ENCODE results near the gene NPIPA1. TPM values are rescaled to one million over a fixed set of nuclear protein-coding genes. Genes with fewer than 3 reads are reported as not detected.
"Not testable (repeated sequence)": the region's sequence is repeated elsewhere in the genome, so short reads cannot be mapped to it uniquely, and the experiment has no call there.

Gene NPIPA1
- total and polyA plus RNA-seq, 4 donors = 24.0 to 221 (median 145) TPM

- H3K9me3 ChIP-seq (ENCODE audit: control insufficient read depth, low read length); H3K36me3 ChIP-seq (ENCODE audit: control insufficient read depth in 1 of 2, insufficient read depth in 2 of 2, low read length in 1 of 2); H3K4me3 ChIP-seq (ENCODE audit: low read length in 2 of 2); DNase-seq; H3K4me1 ChIP-seq (ENCODE audit: control insufficient read depth in 1 of 2, insufficient read depth in 2 of 2, low read length in 2 of 2); H3K27ac ChIP-seq (ENCODE audit: low read depth in 1 of 2, low read length in 2 of 2); H3K27me3 ChIP-seq (ENCODE audit: control insufficient read depth in 1 of 2, insufficient read depth in 2 of 2, low read length in 1 of 2); intact Hi-C loops (cut with DNase I): not testable (repeated sequence)
- no CpG with 5 or more reads among the region's 85 CpGs for WGBS, 2 donors
- ATAC-seq (ENCODE audit: low FRiP score) = peak; percentile 80
These were observed 26.2 kb upstream of the NPIPA1 start for GRCh38 chr16:14910833-14911629.

- H3K36me3 ChIP-seq (ENCODE audit: control insufficient read depth in 1 of 2, insufficient read depth in 2 of 2, low read length in 1 of 2); H3K4me1 ChIP-seq (ENCODE audit: control insufficient read depth in 1 of 2, insufficient read depth in 2 of 2, low read length in 2 of 2); H3K27me3 ChIP-seq (ENCODE audit: control insufficient read depth in 1 of 2, insufficient read depth in 2 of 2, low read length in 1 of 2); ATAC-seq (ENCODE audit: low FRiP score); intact Hi-C loops (cut with DNase I); H3K9me3 ChIP-seq (ENCODE audit: control insufficient read depth, low read length); H3K4me3 ChIP-seq (ENCODE audit: low read length in 2 of 2): not testable (repeated sequence)
- DNase-seq = peak; percentile 82 to 93
- 0% methylated on average over 19 to 20 of the region's 33 CpGs for WGBS, 2 donors
- H3K27ac ChIP-seq (ENCODE audit: low read depth in 1 of 2, low read length in 2 of 2) = peak overlapping the region in 1 of 2 donors; percentile 28
These were observed 25.3 kb upstream of the NPIPA1 start for GRCh38 chr16:14911954-14912353.

- H3K36me3 ChIP-seq (ENCODE audit: control insufficient read depth in 1 of 2, insufficient read depth in 2 of 2, low read length in 1 of 2); H3K4me1 ChIP-seq (ENCODE audit: control insufficient read depth in 1 of 2, insufficient read depth in 2 of 2, low read length in 2 of 2); intact Hi-C loops (cut with DNase I); DNase-seq; H3K9me3 ChIP-seq (ENCODE audit: control insufficient read depth, low read length); H3K27ac ChIP-seq (ENCODE audit: low read depth in 1 of 2, low read length in 2 of 2); H3K27me3 ChIP-seq (ENCODE audit: control insufficient read depth in 1 of 2, insufficient read depth in 2 of 2, low read length in 1 of 2); ATAC-seq (ENCODE audit: low FRiP score); H3K4me3 ChIP-seq (ENCODE audit: low read length in 2 of 2): not testable (repeated sequence)
- 8 to 19% methylated on average over 2 of the region's 11 CpGs for WGBS, 2 donors
These were observed 24.7 kb upstream of the NPIPA1 start for GRCh38 chr16:14912588-14912987.

- H3K27me3 ChIP-seq (ENCODE audit: control insufficient read depth in 1 of 2, insufficient read depth in 2 of 2, low read length in 1 of 2); ATAC-seq (ENCODE audit: low FRiP score); H3K4me3 ChIP-seq (ENCODE audit: low read length in 2 of 2); H3K4me1 ChIP-seq (ENCODE audit: control insufficient read depth in 1 of 2, insufficient read depth in 2 of 2, low read length in 2 of 2); H3K27ac ChIP-seq (ENCODE audit: low read depth in 1 of 2, low read length in 2 of 2); H3K9me3 ChIP-seq (ENCODE audit: control insufficient read depth, low read length); intact Hi-C loops (cut with DNase I); H3K36me3 ChIP-seq (ENCODE audit: control insufficient read depth in 1 of 2, insufficient read depth in 2 of 2, low read length in 1 of 2): not testable (repeated sequence)
- DNase-seq = peak; percentile 10 to 67
- 58 to 62% methylated on average over 10 to 19 of the region's 21 CpGs for WGBS, 2 donors
These were observed 18.7 kb upstream of the NPIPA1 start for GRCh38 chr16:14918504-14918903.

- H3K27ac ChIP-seq (ENCODE audit: low read depth in 1 of 2, low read length in 2 of 2); H3K27me3 ChIP-seq (ENCODE audit: control insufficient read depth in 1 of 2, insufficient read depth in 2 of 2, low read length in 1 of 2); H3K36me3 ChIP-seq (ENCODE audit: control insufficient read depth in 1 of 2, insufficient read depth in 2 of 2, low read length in 1 of 2); ATAC-seq (ENCODE audit: low FRiP score); H3K9me3 ChIP-seq (ENCODE audit: control insufficient read depth, low read length); H3K4me3 ChIP-seq (ENCODE audit: low read length in 2 of 2); H3K4me1 ChIP-seq (ENCODE audit: control insufficient read depth in 1 of 2, insufficient read depth in 2 of 2, low read length in 2 of 2); intact Hi-C loops (cut with DNase I): not testable (repeated sequence)
- DNase-seq = peak; percentile 46 to 54
- 81 to 84% methylated on average over 28 to 32 of the region's 41 CpGs for WGBS, 2 donors
These were observed 17.2 kb upstream of the NPIPA1 start for GRCh38 chr16:14919837-14920600.

- peak in 1 of 2 donors; percentile 17 for DNase-seq
- not testable (repeated sequence) for H3K4me1 ChIP-seq (ENCODE audit: control insufficient read depth in 1 of 2, insufficient read depth in 2 of 2, low read length in 2 of 2)
- 94 to 100% methylated on average over 8 to 14 of the region's 27 CpGs for WGBS, 2 donors
These were observed 15.0 kb upstream of the NPIPA1 start for GRCh38 chr16:14922285-14922684.

GRCh38 chr16:14922968-14923367, 14.3 kb upstream of the NPIPA1 start:
- ATAC-seq (ENCODE audit: low FRiP score); H3K4me3 ChIP-seq (ENCODE audit: low read length in 2 of 2); H3K4me1 ChIP-seq (ENCODE audit: control insufficient read depth in 1 of 2, insufficient read depth in 2 of 2, low read length in 2 of 2); H3K36me3 ChIP-seq (ENCODE audit: control insufficient read depth in 1 of 2, insufficient read depth in 2 of 2, low read length in 1 of 2); H3K9me3 ChIP-seq (ENCODE audit: control insufficient read depth, low read length); H3K27ac ChIP-seq (ENCODE audit: low read depth in 1 of 2, low read length in 2 of 2); H3K27me3 ChIP-seq (ENCODE audit: control insufficient read depth in 1 of 2, insufficient read depth in 2 of 2, low read length in 1 of 2); intact Hi-C loops (cut with DNase I): not testable (repeated sequence)
- WGBS, 2 donors = 84 to 86% methylated on average over 7 to 10 of the region's 16 CpGs
- peak in 1 of 2 donors; percentile 16 for DNase-seq

More at GRCh38 chr16:14922285-14922684, 15.0 kb upstream of the NPIPA1 start:
- H3K9me3 ChIP-seq (ENCODE audit: control insufficient read depth, low read length); ATAC-seq (ENCODE audit: low FRiP score); H3K36me3 ChIP-seq (ENCODE audit: control insufficient read depth in 1 of 2, insufficient read depth in 2 of 2, low read length in 1 of 2); H3K27ac ChIP-seq (ENCODE audit: low read depth in 1 of 2, low read length in 2 of 2); H3K27me3 ChIP-seq (ENCODE audit: control insufficient read depth in 1 of 2, insufficient read depth in 2 of 2, low read length in 1 of 2); intact Hi-C loops (cut with DNase I); H3K4me3 ChIP-seq (ENCODE audit: low read length in 2 of 2): not testable (repeated sequence)

GRCh38 chr16:14923394-14924088, 13.7 kb upstream of the NPIPA1 start:
- intact Hi-C loops (cut with DNase I) = not testable (repeated sequence)

More at GRCh38 chr16:14923394-14924088, 13.7 kb upstream of the NPIPA1 start:
- ATAC-seq (ENCODE audit: low FRiP score); H3K4me1 ChIP-seq (ENCODE audit: control insufficient read depth in 1 of 2, insufficient read depth in 2 of 2, low read length in 2 of 2); H3K4me3 ChIP-seq (ENCODE audit: low read length in 2 of 2); H3K9me3 ChIP-seq (ENCODE audit: control insufficient read depth, low read length); H3K36me3 ChIP-seq (ENCODE audit: control insufficient read depth in 1 of 2, insufficient read depth in 2 of 2, low read length in 1 of 2); H3K27ac ChIP-seq (ENCODE audit: low read depth in 1 of 2, low read length in 2 of 2); H3K27me3 ChIP-seq (ENCODE audit: control insufficient read depth in 1 of 2, insufficient read depth in 2 of 2, low read length in 1 of 2): not testable (repeated sequence)
- DNase-seq = peak in 1 of 2 donors; percentile 28
- WGBS, 2 donors = 63 to 72% methylated on average over 7 to 15 of the region's 31 CpGs
